Activated CD4-positive, alpha-beta T cell treated with anti-CD3 and anti-CD28 coated beads, Interleukin-2, amount 50 U/mL, for 24 hours (primary cell): ENCODE measurements around the gene USP15.

Experiments
- DNase-seq, 2 donors: peaks; one replicate each; pipeline ENCODE4 v3.0.0-alpha.2; 2020; ENCODE audit warnings: low read depth in 1 of 2, low spot score in 1 of 2

USP15 gene

DNA sequence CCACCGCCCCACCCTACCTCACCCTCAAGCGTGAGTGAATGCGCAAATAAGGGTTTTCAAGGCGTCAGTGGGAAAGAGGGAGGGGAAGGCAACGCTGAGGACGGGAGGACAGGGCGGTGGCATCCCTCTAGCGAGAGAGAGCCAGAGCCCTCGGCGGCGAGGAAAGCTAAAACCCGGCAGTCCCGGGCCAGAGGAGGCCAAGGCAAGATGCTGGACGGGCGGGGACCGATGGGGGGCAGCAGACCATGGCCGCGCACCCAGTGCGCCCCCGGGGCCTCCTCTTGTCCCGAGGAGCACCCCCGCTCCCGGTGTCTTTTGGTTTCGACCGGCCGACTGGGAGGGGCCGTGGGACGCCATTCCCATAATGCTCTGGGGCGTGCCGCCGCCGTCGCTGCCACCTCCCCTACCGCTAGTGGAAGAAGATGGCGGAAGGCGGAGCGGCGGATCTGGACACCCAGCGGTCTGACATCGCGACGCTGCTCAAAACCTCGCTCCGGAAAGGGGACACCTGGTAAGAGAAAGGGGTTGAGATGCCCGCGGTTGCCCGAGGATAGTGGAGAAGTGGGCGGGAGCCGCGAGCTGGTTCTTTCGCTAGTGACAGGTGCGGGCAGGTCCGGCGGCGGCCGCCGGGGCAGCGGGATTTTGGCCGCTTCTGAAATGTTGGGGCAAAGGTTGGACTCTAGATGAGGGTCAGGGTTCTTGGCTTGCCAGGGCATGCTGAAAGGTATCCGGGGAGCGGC lies at the start of gene USP15:
TSS of gene USP15 (plus strand) at position 412 of the 740 bp plus-strand sequence. CDS start at position 423, 11 bp downstream.
- peak; percentile 89 to 94 for DNase-seq

DNA sequence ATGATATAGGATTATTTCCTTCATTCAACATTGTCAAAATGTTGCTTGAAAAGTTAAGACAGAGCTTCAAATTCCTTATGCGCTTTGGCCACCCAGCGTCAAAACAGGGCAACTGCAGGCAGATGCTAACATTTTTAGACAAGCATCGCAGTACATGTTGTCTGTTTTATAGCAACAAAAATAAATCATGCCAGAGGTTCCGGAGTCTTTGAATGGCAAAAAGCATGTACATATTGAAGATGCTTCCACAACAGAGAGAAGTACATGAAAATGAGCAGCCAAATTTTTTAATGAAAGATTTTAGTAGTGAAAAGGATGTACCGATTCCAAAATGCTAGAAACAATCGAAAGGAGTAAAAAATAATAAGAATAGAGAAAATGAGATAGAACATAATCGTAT lies 49.8 kb upstream of the USP15 start:
- DNase-seq: peak in 1 of 2 donors; percentile 32

DNA sequence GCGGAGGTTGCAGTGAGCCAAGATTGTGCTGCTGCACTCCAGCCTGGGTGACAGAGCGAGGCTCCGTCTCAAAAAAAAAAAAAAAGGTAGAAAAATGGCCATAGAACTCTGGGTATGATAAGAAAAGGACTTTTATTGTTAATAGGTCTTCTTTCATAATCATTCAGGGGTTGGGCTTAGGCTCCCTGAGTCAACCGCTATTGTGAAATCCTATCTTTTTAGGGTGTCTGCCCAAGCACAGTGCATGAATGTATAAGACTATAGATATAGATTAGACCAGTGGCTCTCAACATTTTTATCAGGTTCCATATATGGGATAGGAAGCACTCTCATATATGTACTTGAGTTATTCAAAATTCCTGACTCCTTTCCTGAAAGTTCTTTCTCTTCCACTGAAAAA lies 48.7 kb upstream of the USP15 start:
- DNase-seq: no peak

DNA sequence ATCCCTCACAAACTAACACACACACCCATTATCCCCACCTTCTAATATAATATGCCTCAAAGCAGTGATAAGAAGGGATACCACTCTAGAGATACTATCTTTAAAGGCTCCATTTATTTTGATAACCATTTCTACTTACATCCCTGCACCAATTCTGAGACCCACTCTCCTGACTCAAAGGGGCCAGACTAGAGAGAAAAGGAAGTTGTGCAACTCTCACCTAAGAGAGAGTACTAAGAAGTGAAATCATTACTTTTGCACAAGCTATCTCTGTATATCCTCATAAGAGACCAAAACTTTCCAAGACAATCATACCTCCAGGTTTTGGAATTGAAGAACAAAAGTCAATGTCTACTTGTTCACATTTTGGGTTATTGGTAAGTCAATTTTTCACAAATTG lies 45.4 kb upstream of the USP15 start:
- DNase-seq: no peak

DNA sequence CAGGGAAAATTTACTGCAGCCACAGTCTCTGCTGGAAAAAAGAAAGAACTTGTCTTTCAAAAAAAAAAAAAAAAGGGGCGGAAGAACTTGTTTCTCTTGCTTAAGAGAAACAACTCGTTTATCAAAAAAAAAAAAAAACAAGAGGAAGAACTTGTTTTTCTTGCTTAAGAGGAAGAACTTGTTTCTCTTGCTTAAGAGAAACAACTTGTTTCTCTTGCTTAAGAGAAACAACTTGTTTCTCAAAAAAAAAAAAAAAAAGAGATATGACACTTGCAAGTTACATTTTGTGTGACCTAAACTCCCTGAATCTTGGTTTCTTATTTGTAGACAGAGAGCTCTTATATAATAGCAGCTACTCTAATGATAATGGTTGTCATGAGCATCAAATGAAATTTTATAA lies 44.7 kb upstream of the USP15 start:
- no peak for DNase-seq

DNA sequence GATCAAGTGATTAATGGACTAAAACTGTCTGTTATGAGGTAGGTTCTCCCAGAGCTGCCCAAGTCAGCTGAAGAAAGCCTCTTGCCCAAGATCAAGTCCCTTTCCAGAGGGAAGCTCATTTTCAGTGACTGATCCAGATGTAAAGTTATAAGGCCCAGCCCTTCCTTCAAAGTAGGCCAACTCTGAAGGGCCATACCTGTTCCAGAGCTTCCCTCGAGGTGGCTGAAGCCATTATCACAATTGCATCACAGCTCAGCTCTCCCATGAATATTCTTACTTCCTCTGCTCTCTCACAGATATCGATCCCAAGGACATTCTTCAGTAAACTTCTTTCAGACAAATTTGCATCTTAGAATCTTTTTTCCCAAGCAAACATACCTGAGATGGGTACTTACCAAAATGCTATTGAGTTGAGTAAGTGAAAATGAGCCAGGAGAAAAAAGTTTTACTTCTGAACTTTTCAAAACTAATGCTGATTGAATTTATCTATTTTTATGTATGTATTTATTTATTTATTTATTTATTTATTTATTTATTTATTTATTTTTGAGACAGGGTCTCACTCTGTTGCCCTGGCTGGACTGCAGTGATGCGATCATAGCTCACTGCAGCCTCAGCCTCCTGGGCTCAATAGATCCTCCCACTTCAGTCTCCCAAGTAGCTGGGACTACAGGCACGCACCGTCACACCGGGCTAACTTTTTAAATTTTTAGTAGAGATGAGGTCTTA lies 42.6 kb upstream of the USP15 start:
- DNase-seq: no peak

DNA sequence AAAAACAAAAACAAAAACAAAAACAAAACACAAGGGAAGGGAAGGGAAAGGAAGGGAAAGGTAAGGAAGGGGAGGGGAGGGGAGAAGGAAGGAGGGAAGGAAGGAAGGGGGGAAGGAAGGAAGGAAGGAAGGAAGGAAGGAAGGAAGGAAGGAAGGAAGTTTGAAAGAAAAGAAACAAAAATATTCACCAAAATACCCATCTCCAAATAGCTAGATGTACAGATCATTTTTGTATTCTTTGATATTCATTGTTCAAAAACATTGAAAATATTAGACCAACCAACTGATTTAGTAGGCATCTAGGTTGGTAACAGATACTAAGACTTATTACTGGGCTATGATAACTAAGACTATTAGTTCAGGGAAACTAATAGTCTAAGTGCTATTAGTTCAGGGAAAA lies 39.1 kb upstream of the USP15 start:
- DNase-seq: no peak

DNA sequence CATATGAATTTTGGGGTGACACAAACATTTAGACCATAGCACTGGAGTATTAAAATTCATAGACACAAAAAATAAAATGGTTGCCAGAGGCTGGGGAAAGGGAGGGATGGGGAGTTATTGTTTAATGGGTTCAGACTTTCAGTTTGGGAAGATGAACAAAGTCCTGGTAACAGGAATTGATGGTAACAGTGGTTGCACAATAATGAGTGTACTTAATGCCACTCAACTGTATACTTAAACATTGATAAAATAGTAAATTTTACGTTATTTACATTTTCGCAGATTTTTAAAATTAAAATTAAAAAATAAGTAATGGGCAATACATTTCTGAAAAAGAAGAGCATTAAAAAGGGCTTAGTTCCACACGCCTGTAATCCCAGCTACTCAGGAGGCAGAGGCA lies 35.6 kb upstream of the USP15 start:
- DNase-seq: no peak

DNA sequence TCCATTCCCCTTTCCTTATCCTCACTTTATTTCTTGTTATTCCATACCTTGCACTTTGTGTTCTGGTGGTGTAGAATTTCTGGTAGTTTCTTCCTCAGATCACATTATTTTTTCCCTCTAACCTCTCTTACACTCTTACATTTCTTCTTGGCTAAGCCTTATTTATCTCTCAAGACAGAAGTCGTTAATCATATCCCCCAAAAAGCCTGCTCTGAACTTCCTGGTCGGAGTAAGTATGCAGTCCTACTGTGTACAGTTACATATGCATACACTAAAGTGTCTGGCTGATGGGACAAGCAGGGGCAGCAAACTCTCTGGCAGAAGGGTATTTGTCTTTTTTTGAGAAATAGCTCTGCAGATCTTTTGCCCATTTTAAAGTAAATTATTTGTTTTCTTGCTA lies 33.1 kb upstream of the USP15 start:
- no peak for DNase-seq

DNA sequence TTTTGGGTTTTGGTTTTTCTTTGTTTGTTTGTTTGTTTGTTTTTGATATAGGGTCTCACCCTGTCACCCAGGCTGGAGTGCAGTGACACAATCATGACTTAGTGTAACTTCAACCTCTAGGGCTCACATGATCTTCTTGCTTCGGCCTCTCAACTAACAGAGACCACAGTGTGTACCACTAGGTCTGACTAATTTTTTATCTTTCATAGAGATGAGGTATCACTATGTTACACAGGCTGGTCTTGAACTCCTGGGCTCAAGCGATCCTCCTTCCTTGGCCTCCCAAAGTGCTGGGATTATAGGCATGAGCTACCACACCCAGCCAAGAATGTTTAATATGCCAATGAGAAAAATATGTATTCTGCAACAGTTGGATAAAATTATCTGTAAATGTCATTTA lies 29.6 kb upstream of the USP15 start:
- DNase-seq: no peak

DNA sequence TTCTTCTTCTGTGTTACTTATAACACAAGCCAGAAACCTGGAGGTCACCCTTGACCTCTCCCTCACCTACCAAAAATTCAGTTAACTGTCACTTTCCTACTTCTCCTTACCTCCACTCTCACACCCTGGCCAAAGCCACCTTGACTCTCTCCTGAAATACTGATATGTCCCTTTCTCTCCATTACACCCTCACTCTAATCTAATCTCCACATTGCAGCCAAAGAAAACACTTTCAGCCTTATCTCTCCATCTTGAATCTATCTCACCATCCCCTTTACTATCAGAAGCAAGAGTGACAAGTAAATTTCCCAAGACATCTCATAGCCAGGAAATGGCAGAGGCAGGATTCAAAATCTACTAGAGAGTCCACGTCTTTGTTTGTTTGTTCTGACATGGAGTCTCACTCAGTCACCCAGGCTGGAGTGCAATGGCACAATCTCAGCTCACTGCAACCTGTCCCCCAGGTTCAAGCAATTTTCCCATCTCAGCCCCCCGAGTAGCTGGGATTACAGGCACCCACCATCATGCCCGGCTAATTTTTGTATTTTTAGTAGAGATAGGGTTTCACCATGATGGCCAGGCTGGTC lies 28.0 kb upstream of the USP15 start:
- DNase-seq: no peak

DNA sequence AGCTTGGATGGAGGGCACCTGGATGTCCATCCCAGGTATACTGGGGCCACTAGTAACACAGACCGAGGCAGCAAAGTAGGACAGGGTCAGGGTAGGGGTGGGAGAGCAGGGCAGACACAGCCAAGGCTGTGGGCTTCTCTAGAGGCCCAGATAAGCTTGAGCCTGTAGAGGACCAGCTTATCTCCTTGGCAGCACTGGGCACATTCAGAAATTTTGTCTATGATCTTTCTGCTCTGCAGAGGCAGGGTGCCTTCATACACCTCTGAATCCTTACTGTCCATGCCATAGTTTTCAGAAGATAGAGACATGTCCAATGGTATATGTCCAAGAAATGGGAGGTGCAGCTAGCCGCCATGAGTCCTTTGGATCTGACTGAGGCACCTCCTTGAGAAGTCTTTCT lies 26.4 kb upstream of the USP15 start:
- no peak for DNase-seq

DNA sequence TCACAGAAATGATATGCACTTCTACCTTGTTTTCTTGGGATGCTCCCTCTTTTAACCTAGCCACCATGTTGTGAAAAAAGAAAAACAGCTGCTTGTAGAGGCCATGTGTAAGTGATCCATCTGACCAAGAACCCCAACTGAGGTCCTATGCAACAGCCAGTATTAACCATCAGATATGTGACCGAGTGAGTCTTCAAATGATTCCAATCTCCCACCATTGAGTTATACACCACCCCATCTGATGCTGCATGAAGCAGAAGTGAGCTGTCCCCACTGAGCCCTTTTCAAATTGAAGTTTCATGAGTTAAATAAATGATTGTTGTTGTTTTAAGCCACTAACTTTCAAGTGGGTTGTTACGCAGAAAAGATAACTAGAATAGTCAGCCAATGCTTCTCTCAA lies 20.6 kb upstream of the USP15 start:
- no peak for DNase-seq

DNA sequence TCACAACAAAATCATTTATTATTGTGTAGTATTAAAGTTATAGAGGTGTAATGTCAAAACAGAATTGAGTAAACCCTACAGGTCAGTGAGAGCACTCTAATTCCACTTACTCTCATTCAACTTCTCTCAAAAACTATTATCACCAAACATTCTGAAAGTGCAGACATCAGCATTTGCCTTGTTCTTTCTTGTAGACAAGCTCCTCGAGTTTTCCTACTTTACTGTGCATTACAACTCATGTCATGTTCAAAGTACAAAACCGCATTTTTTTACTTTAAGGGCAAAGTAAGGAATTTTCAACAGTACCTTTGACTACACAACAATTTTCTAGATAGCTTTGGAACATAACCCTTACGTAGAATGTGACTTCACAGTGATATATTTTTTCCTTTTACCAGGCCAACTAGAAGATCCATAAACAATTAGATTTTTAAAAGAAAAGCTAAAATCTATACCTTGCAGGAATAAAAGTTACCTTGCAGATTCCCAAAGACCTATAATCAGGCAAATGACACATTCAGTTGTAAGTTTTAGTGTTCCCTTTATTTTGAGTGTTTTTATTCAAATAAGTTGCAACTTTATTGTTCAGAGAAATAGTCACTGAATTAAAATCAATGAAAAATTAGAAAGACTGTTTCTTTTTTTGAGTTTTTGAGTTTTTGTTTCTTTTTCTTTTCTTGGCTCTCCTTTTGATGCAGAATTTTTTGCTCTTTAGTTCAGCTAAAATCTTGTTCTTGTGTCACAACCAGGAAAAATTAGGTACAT lies 12.7 kb upstream of the USP15 start:
- DNase-seq: no peak

DNA sequence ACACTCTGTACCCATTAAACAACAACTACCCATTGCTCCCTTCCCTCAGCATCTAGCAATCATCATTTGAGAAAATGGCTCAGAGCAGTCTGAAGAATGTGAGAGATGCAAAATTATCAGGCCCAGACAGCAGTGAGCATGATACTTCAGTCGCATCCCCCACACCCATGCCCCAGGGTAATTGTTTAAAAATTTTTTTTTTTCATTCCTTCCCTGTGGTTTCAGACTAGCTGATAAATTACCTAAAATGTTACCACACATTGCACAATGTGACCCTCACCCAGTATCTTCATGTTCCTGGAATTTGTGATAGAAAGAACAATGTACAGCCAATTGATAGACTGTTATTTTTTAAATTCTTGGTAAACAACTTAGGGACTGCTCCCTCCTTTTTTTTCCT lies 11.3 kb upstream of the USP15 start:
- DNase-seq: no peak

DNA sequence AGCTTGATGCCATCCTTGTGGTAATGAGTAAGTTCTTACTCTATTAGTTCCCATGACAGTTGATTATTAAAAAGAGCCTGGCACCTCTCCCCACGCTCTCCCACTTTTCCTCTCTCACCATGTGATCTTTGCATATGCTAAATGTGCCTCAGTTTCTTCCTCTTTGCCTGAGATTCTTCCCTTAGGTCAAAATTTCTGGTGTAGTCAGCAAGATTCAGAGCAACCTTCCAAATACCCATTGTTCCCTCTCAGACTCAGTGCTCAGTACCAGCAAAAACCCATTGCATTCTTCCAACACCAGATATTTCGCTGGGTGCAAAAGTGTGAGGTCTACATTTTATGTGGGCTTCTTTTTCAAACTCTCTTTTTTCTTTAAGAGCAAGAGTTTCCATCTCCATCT lies 10.8 kb upstream of the USP15 start:
- DNase-seq: no peak

DNA sequence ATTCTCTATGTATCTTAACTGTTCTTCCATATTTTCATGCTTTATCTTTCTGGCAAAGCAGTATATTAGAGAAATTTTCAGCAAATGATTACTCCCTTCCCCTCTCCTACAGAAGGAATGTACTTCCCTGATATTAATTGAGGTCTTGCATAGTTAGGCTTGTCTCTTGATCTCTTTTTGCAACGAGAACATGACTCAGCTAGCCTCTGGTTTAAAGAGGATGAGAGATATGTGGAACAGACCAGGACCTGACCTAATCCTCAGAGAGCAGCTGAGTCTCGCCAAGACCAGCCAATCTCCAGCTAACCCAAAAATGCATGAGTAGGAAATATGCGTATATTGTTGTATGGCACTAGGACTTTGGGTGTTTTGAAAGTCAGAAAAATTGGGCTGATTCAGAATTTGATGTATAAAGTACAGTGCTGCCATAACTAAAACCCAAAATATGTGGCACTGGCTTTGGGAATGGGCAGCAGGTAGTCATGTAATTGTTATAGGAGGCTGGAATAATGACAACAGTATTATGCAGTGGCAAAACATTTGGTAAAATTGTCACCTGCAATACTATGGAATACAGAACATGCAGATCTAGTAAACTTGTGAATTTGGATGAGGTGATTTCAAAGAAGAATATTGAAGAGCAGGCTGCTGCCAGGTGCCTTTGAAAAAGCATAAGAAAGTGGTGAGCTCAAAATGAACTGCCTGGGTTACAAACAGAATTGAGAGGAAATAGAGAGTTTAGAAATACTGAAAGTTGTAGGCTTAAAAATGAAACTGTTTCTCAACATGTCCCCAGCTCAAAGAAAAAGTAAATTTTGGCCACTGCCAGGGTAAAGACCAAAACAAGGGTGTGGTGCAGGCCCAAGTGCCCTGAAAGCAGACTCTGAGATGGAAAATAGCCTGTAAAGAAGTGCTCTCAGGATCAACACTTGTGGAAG lies 9.3 kb upstream of the USP15 start:
- DNase-seq: no peak

DNA sequence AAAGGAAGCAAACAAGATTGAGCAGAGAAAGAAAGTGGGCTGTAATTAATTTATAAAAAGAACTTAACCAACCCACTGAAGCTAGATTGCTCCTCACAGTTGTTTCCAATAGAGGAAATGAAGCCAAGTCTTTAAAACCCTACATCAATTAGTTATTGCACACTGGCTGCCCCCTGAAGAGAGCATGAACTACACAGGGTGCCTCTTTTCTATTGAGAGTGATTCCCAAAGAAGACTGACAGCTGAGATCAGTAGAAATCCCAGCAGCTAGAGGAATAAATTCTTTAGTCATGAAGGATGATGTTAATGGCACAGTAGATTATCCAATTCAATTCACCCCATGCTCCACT lies 8.6 kb upstream of the USP15 start:
- no peak for DNase-seq

DNA sequence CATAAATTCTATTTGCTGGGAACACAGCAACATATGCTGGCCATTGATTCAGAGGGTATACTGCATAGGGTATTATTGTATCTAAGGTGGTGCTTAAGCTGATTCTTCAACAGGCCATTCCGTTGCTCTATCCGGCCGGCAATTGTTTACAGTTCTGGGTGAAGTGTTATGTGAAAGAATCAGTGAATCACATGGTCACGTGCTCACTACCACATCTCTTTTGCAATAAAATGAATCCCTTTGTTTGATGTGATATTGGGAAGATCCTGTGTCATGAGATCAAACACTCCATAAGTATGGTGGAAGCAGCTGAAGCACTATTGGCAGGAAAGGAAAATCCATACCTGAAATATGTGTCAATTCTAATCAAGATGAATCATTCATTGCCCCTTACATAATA lies 7.6 kb upstream of the USP15 start:
- no peak for DNase-seq

DNA sequence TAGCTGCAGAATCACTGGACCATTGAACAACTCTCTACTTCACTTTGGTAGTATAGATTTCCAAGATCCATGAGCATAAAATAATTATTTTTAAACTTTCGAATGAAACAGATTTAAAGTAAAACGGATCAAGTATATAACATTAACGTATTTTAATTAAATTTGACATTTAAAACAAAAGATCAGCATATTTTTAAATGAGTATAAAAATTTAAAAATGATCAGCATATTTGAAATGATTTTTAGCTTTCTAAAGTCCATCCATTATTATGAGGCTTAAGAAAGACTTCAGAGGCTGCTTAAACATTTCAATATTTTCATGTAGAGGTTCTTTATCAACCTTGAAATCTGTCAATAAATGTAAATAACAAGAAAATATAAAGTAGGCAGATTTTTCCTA lies 5.2 kb upstream of the USP15 start:
- DNase-seq: no peak
